ENCODE data around the gene SPTB. TPM values are rescaled to one million over a fixed set of nuclear protein-coding genes. Genes with fewer than 3 reads are reported as not detected.

The SPTB gene
- total RNA-seq, 4 donors from 2014 or later, result 123 to 554 (median 266) TPM

- H3K9me3 ChIP-seq, result no peaks in the 10 kb centered on the region
- intact Hi-C loops (cut with DNase I; ENCODE audit: low total_unique reads), result no loop called here
- no peak for TF ChIP-seq POLR2A (IDR thresholded peaks at IDR 0.05)
- TF ChIP-seq CTCF (IDR thresholded peaks at IDR 0.05 in 4 of 5, conservative IDR thresholded peaks at IDR 0.05 in 1 of 5), result no peak
- ATAC-seq (no peak), DNase-seq (no peak)
- H3K4me1 ChIP-seq, result peaks cover 5 to 11% of the 10 kb centered on the region in 2 donors
- in situ Hi-C loops (cut with MboI; ENCODE audit: low sequenced_read_pairs in 4 of 4), result no loop called here
- no peak overlapping the region for H3K27ac ChIP-seq
- peaks cover 3 to 7% (median 5%) of the 10 kb centered on the region in 3 donors for H3K27me3 ChIP-seq
- no peaks in the 10 kb centered on the region for H3K36me3 ChIP-seq
- H3K4me3 ChIP-seq, result no peak overlapping the region
Observed at GRCh38 chr14:64700894-64701293, 178.8 kb downstream of the SPTB start.

- Histone ChIP-seq H3K4me3 (no peak overlapping the region), H3K27ac (no peak overlapping the region), H3K4me1 (peaks cover 5 to 11% of the 10 kb centered on the region in 2 donors), H3K9me3 (no peaks in the 10 kb centered on the region), H3K27me3 (peaks cover 3 to 7% (median 5%) of the 10 kb centered on the region in 3 donors), H3K36me3 (no peaks in the 10 kb centered on the region)
- intact Hi-C loops (cut with DNase I; ENCODE audit: low total_unique reads) (no loop called here), in situ Hi-C loops (cut with MboI; ENCODE audit: low sequenced_read_pairs in 4 of 4) (no loop called here)
- no peak for ATAC-seq
- no peak for DNase-seq
- TF ChIP-seq CTCF (IDR thresholded peaks at IDR 0.05 in 4 of 5, conservative IDR thresholded peaks at IDR 0.05 in 1 of 5), result no peak
- TF ChIP-seq POLR2A (IDR thresholded peaks at IDR 0.05), result no peak
Observed at GRCh38 chr14:64700290-64700689, 179.4 kb downstream of the SPTB start.

- Histone ChIP-seq H3K36me3 (no peaks in the 10 kb centered on the region), H3K4me1 (peaks cover 4 to 9% of the 10 kb centered on the region in 2 donors), H3K9me3 (no peaks in the 10 kb centered on the region), H3K27me3 (peaks cover 3 to 7% (median 5%) of the 10 kb centered on the region in 3 donors), H3K4me3 (no peak overlapping the region), H3K27ac (no peak overlapping the region)
- intact Hi-C loops (cut with DNase I; ENCODE audit: low total_unique reads), result no loop called here
- in situ Hi-C loops (cut with MboI; ENCODE audit: low sequenced_read_pairs in 4 of 4), result no loop called here
- TF ChIP-seq CTCF (IDR thresholded peaks at IDR 0.05 in 4 of 5, conservative IDR thresholded peaks at IDR 0.05 in 1 of 5), result no peak
- no peak for TF ChIP-seq POLR2A (IDR thresholded peaks at IDR 0.05)
- no peak for ATAC-seq
- no peak for DNase-seq
Observed at GRCh38 chr14:64698903-64699302, 180.8 kb downstream of the SPTB start.

GRCh38 chr14:64696355-64696857 lies 183.3 kb downstream of the SPTB start:
- no peak overlapping the region for H3K4me3 ChIP-seq
- TF ChIP-seq POLR2A (IDR thresholded peaks at IDR 0.05) (no peak), CTCF (IDR thresholded peaks at IDR 0.05 in 4 of 5, conservative IDR thresholded peaks at IDR 0.05 in 1 of 5) (no peak)

More at GRCh38 chr14:64696355-64696857, 183.3 kb downstream of the SPTB start:
- ATAC-seq, result no peak
- Histone ChIP-seq H3K36me3 (no peaks in the 10 kb centered on the region), H3K4me1 (peaks cover 6 to 8% of the 10 kb centered on the region in 2 donors), H3K27me3 (no peaks in the 10 kb centered on the region), H3K9me3 (no peaks in the 10 kb centered on the region), H3K27ac (no peak overlapping the region)
- no peak for DNase-seq
- intact Hi-C loops (cut with DNase I; ENCODE audit: low total_unique reads), result no loop called here
- in situ Hi-C loops (cut with MboI; ENCODE audit: low sequenced_read_pairs in 4 of 4), result no loop called here

Small RNAs within 50 kb of the gene (microRNA-seq; reads per million reads assigned to microRNA genes)
- gene MIR7855 (ENCODE audit: borderline replicate concordance in 2 of 2), result 0 reads per million in 2 donors

Other genes with a start within 250 kb of the SPTB start
- 10 to 100 TPM in 3 of 4 donors, 1 to 10 TPM in 1; 8.8 to 18.8 (median 14.5) TPM for gene PLEKHG3, start 175.5 kb downstream of the SPTB start, total RNA-seq
- 100 to 1,000 TPM in 1 of 4 donors, 10 to 100 TPM in 3; 47.9 to 108 (median 79.6) TPM for gene CHURC1, start 34.5 kb upstream of the SPTB start, total RNA-seq
- gene GPX2, start 62.8 kb upstream of the SPTB start, total RNA-seq, result 1 to 10 TPM in 1 of 4 donors, under 1 TPM in 2, not detected in 1; 0.49 to 1.4 (median 0.61) TPM
- 1 to 10 TPM in 2 of 4 donors, under 1 TPM in 2; 0.51 to 7.3 (median 2.0) TPM for gene RAB15, start 92.4 kb upstream of the SPTB start, total RNA-seq
- 10 to 100 TPM in 3 of 4 donors, 1 to 10 TPM in 1; 6.1 to 40.6 (median 18.0) TPM for gene FNTB, start 107.0 kb upstream of the SPTB start, total RNA-seq
- gene MAX, start 222.6 kb upstream of the SPTB start, total RNA-seq, result 10 to 100 TPM; 27.5 to 50.0 (median 37.2) TPM